Neural crest cell (in vitro differentiated cells): ENCODE results near the gene RHBG. TPM values are rescaled to one million over a fixed set of nuclear protein-coding genes. Genes with fewer than 3 reads are reported as not detected.

Experiments
- DNase-seq: peaks from one replicate; pipeline ENCODE4 v3.0.0; 2021; ENCODE audit warnings: low read depth, mixed read lengths, low spot score
- H3K27ac Mint-ChIP-seq: one replicate; pipeline ENCODE4 v1.8.0; 2021; ENCODE audit warnings: mild to moderate bottlenecking, mixed read lengths; ENCODE audit not compliant: unreplicated experiment
- H3K27me3 Mint-ChIP-seq: 2 replicates; pipeline ENCODE4 v1.8.0; 2021; ENCODE audit warnings: low read depth, mild to moderate bottlenecking, mixed read lengths
- H3K36me3 Mint-ChIP-seq: 2 replicates; pipeline ENCODE4 v1.8.0; 2021; ENCODE audit warnings: low read depth, mild to moderate bottlenecking, mixed read lengths
- H3K4me1 Mint-ChIP-seq: 2 replicates; pipeline ENCODE4 v1.8.0; 2021; ENCODE audit warnings: mixed read lengths
- H3K4me3 Mint-ChIP-seq: one replicate; pipeline ENCODE4 v1.8.0; 2021; ENCODE audit warnings: mild to moderate bottlenecking, mixed read lengths
- H3K9me3 Mint-ChIP-seq: 2 replicates; pipeline ENCODE4 v1.8.0; 2021; ENCODE audit warnings: mixed read lengths
- total RNA-seq: library from RNA; stranded (reverse); gene quantifications from 2 replicates; pipeline ENCODE4 v1.2.1, GENCODE V29; 2021
- TF ChIP-seq, protein P1 (sequence below): fragments of 200-600 bp; sonication (generic); conservative IDR thresholded peaks from 2 replicates; pipeline ENCODE4 v1.5.0; 2021; ENCODE audit warnings: antibody characterized with exemption, mild to moderate bottlenecking

RHBG gene
- total RNA-seq, 1 donor from 2014 or later: not detected

DNA sequence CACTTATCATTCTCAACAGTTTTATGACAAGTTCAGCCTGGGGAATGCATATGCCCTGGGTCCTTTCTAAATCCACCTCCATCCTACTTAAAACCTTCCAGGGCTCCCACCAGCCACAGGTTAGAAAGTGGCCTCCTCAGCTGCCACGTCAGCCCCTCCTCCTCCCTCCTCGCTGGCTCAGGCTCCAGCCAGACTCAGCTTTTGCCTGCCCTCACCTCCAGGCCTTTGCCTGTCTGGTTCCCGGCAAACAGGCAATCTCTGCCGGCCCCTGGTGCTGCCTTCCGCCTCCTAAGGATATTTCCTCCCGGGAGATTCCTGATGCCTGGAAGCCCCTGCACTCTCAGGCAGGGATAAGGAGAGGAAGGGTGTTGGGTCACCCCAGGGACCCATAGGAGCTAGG, 9.5 kb downstream of the RHBG start:
- Mint-ChIP-seq H3K4me3 (no peak overlapping the region), H3K27ac (no peak overlapping the region), H3K27me3 (peaks cover 49% of the 10 kb centered on the region), H3K36me3 (no peaks in the 10 kb centered on the region), H3K4me1 (peaks cover 13% of the 10 kb centered on the region), H3K9me3 (no peaks in the 10 kb centered on the region)
- DNase-seq: no peak
- TF ChIP-seq, protein P1, sequence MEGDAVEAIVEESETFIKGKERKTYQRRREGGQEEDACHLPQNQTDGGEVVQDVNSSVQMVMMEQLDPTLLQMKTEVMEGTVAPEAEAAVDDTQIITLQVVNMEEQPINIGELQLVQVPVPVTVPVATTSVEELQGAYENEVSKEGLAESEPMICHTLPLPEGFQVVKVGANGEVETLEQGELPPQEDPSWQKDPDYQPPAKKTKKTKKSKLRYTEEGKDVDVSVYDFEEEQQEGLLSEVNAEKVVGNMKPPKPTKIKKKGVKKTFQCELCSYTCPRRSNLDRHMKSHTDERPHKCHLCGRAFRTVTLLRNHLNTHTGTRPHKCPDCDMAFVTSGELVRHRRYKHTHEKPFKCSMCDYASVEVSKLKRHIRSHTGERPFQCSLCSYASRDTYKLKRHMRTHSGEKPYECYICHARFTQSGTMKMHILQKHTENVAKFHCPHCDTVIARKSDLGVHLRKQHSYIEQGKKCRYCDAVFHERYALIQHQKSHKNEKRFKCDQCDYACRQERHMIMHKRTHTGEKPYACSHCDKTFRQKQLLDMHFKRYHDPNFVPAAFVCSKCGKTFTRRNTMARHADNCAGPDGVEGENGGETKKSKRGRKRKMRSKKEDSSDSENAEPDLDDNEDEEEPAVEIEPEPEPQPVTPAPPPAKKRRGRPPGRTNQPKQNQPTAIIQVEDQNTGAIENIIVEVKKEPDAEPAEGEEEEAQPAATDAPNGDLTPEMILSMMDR: no peak

DNA sequence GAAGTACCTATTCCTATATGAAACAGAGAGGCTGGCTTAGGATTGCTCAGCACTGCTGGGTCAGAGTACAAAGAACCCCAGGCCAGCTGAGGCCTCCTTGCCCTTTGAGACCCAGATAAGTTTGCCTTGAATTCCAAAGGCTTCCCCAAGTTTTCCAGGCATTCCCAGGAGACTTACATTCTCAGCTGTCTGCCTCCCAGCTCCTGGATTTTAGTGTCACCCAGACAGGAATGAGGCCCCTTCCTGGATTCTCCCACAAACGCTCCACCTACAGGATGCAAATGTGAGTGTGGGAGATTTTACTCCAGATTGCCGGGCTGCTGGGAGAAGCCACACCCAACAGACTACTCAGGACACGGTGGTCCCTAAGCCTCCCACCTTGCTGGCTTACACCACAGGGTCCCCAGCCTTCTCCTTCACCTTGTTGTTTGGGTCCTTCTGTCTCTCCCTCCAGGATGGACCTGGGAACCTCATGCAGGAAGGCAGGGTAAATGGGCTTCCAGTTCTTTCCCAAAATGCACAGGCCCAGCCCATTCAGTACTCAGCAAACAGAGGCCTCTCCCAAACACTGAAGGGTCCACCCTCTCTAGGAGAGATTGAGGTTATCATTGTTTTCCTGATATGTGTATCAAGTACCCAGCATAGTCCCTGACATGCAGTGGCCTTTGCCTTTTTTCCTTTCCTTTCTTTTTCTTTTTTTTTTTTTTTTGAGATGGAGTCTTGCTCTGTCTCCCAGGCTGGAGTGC, 10.6 kb downstream of the RHBG start:
- Mint-ChIP-seq H3K4me1 (peaks cover 13% of the 10 kb centered on the region), H3K27me3 (peaks cover 45% of the 10 kb centered on the region), H3K36me3 (no peaks in the 10 kb centered on the region), H3K9me3 (no peaks in the 10 kb centered on the region), H3K27ac (no peak overlapping the region), H3K4me3 (no peak overlapping the region)
- no peak for DNase-seq
- TF ChIP-seq, protein P1: no peak

DNA sequence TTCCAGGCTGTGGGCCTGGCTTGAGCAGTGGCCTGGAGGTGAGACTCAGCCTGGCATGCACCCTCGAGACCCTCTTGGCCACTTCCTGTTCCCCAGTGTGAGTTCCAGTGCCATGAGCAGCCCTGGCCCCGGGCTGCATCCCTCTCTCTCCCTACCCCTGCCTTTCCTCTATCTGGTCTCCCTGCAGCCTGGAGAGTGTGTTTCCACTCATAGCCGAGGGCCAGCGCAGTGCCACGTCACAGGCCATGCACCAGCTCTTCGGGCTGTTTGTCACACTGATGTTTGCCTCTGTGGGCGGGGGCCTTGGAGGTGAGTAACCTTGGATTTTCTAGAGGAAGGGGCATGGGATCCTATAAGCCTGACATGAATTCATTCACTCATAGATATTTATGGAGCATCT, 13.6 kb downstream of the RHBG start:
- Mint-ChIP-seq H3K4me3 (no peak overlapping the region), H3K27me3 (peaks cover 49% of the 10 kb centered on the region), H3K36me3 (no peaks in the 10 kb centered on the region), H3K27ac (no peak overlapping the region), H3K9me3 (no peaks in the 10 kb centered on the region), H3K4me1 (peaks cover 22% of the 10 kb centered on the region)
- DNase-seq: no peak
- TF ChIP-seq, protein P1: no peak

DNA sequence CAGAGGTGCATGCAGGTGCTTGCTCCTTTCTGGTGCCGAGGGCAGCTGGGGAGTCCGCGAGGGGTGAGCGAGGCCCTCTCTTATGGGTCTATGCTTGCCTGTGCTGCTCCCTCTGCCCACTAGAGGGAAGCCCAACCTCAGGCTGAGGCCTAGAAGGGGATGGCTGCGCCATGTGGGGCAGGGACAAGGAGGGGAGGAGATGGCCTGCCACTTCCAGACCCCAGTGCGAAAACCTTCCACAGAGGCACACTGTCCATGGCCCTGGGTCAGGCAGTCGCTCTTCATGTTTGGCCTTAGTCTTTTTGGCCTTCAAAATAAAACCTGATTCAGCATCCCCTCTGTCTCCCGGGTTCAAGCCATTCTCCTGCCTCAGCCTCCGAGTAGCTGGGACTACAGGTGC, 14.0 kb downstream of the RHBG start:
- H3K4me1 Mint-ChIP-seq: peaks cover 26% of the 10 kb centered on the region
- DNase-seq: peak; percentile 70
- H3K9me3 Mint-ChIP-seq: no peaks in the 10 kb centered on the region
- no peak overlapping the region for H3K27ac Mint-ChIP-seq
- H3K36me3 Mint-ChIP-seq: no peaks in the 10 kb centered on the region
- no peak overlapping the region for H3K4me3 Mint-ChIP-seq
- TF ChIP-seq, protein P1: peak; percentile 84
- peaks cover 50% of the 10 kb centered on the region for H3K27me3 Mint-ChIP-seq

DNA sequence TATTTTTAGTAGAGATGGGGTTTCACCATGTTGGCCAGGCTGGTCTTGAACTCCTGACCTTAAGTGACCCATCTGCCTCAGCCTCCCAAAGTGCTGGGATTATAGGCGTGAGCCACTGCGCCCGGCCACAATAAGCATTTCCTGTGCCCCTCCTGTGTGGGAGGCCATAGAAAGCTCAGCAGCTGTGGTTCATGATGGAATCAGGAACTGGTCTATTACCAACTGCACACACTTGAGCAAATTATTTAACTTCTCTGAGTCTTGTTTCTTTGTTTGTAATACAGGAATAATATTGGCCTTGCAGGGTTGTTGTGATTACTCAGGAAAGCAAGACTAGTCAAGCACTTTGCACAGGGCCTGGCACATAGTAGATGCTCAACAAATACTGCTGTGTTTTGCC, 15.0 kb downstream of the RHBG start:
- H3K36me3 Mint-ChIP-seq: no peaks in the 10 kb centered on the region
- no peak overlapping the region for H3K4me3 Mint-ChIP-seq
- no peak for DNase-seq
- H3K9me3 Mint-ChIP-seq: no peaks in the 10 kb centered on the region
- H3K4me1 Mint-ChIP-seq: peaks cover 31% of the 10 kb centered on the region
- peaks cover 56% of the 10 kb centered on the region for H3K27me3 Mint-ChIP-seq
- TF ChIP-seq, protein P1: no peak
- H3K27ac Mint-ChIP-seq: no peak overlapping the region
